ENCODE data around the gene ABTB2.

Gene ABTB2

GRCh38 chr11:34104680-34105078, 253.1 kb downstream of the ABTB2 start:
- TF ChIP-seq CTCF (IDR thresholded peaks at IDR 0.05) = no peak
